ENCODE results near the gene GNPTAB.

GNPTAB gene

DNA sequence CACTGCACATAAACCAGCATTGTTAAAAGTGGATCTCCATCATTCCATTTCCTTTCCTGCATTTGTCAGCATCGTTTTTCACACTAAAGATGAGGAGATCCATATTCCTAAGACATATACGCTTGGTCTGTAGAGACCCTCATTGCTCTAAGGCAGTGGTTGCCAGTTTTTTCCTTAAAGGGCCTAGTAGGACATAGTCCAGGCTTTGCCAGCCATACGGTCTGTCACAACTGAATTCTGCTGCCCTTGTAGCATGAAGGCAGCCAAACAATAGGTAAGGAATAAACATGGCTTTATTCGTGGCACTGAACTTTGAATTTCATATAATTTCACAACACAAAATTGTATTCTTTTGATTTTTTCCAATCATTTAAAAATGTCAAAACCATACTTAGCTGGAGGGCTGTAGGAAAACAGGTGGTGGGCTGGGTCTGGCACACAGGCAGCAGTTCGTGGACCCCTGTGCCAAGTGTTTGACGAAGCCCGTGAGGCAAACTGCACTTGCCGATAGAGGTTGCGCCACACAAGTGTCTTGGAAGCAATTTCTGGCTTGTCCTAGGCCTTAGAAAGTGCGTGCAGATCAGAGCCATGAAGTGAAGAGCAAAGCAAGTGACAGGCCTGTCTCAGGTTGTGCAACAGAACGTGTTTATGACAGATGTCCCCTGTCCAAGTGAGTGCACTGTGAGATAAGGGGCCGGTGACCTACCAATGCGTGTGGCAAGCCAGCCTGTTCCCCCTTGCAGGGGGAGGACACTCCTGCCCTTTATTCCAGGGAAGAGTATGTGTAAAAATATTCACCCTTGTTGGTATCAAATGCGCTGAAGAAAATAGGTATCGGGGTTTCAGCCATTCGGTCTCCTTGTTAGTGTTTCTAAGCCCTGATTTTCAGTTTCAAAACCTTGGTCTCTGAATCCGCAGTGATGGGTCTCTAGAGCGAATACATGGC is 134.2 kb downstream of the GNPTAB start:
- no peak for DNase-seq (ENCODE audit: low read depth)

DNA sequence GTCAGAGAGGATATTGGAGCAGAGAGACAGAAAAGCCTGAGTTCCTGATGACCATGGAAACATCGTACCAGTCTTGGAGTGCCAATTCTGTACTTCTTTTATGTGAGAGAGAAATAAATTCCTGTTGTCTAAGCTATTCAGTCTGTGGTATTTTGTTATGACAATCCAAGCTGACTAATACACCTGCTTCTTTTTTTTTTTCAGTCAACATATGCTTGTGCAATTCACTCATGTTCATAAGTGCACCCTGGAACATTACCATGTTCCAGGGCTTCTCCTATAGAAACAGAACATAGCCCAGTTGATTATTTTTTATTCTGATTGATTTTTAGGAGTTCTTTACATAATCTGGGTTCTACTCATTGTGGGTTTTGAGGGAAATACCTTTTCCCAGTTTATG is 135.1 kb downstream of the GNPTAB start:
- no peak for DNase-seq (ENCODE audit: low read depth)
